ENCODE measurements around the gene EXOC4.

EXOC4 gene

GRCh38 chr7:133300811-133301210 is 47.9 kb downstream of the EXOC4 start:
- H3K27ac ChIP-seq, result peak overlapping the region; percentile 39
- TF ChIP-seq, protein P1, sequence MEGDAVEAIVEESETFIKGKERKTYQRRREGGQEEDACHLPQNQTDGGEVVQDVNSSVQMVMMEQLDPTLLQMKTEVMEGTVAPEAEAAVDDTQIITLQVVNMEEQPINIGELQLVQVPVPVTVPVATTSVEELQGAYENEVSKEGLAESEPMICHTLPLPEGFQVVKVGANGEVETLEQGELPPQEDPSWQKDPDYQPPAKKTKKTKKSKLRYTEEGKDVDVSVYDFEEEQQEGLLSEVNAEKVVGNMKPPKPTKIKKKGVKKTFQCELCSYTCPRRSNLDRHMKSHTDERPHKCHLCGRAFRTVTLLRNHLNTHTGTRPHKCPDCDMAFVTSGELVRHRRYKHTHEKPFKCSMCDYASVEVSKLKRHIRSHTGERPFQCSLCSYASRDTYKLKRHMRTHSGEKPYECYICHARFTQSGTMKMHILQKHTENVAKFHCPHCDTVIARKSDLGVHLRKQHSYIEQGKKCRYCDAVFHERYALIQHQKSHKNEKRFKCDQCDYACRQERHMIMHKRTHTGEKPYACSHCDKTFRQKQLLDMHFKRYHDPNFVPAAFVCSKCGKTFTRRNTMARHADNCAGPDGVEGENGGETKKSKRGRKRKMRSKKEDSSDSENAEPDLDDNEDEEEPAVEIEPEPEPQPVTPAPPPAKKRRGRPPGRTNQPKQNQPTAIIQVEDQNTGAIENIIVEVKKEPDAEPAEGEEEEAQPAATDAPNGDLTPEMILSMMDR (conservative IDR thresholded peaks at IDR 0.05), result no peak

GRCh38 chr7:133301444-133301843 is 48.6 kb downstream of the EXOC4 start:
- H3K27ac ChIP-seq, result peak overlapping the region; percentile 39
- TF ChIP-seq, protein P1 (conservative IDR thresholded peaks at IDR 0.05), result no peak

DNA sequence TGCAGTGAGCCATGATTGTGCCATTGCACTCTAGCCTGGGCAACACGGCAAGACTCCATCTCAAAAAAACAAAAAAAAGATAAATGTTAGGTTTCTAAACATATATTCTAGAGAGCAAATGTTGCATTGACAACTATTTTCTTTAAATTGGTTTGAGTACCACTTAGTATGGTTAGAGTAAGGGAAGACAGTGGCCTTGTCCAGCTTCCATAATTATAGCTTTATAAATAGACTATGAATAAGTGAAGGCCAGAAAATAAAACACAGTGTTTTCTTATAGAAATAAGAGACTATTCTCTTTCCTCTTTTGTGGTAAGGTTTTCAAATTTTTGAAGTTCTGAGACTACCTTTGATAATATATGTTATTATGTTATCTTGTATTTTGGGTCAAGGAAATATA is 50.5 kb downstream of the EXOC4 start:
- no peak overlapping the region for H3K27ac ChIP-seq
- TF ChIP-seq, protein P1 (conservative IDR thresholded peaks at IDR 0.05), result no peak

GRCh38 chr7:133303931-133304330 is 51.1 kb downstream of the EXOC4 start:
- TF ChIP-seq, protein P1 (conservative IDR thresholded peaks at IDR 0.05), result no peak
- H3K27ac ChIP-seq, result no peak overlapping the region

- TF ChIP-seq, protein P1 (conservative IDR thresholded peaks at IDR 0.05), result no peak
- peak overlapping the region; percentile 46 for H3K27ac ChIP-seq
Observed at GRCh38 chr7:133309333-133309732, 56.5 kb downstream of the EXOC4 start.

GRCh38 chr7:133310232-133310862 is 57.5 kb downstream of the EXOC4 start:
- peak overlapping the region; percentile 46 for H3K27ac ChIP-seq
- TF ChIP-seq, protein P1 (conservative IDR thresholded peaks at IDR 0.05), result no peak

GRCh38 chr7:133313575-133313974 is 60.7 kb downstream of the EXOC4 start:
- TF ChIP-seq, protein P1 (conservative IDR thresholded peaks at IDR 0.05), result no peak
- no peak overlapping the region for H3K27ac ChIP-seq

All from VCaP (cell line).